OCI-LY1 (cell line): ENCODE data around the gene FRMD4A.

Experiments used
- H2AFZ ChIP-seq: fragments of 200-600 bp; sonication (generic), shearing (Covaris generic); 2 replicates; pipeline ENCODE4 v1.6.0; 2014; ENCODE audit warnings: antibody characterized with exemption, mild to moderate bottlenecking, low read length
- H3F3A ChIP-seq: fragments of 200-600 bp; sonication (generic), shearing (Covaris generic); 2 replicates; pipeline ENCODE4 v1.6.0; 2014; ENCODE audit warnings: mild to moderate bottlenecking, antibody characterized with exemption, low read length, moderate library complexity; ENCODE audit not compliant: insufficient read depth
- H3K27ac ChIP-seq: fragments of 200-600 bp; sonication (generic); 2 replicates; pipeline ENCODE4 v1.5.1; 2014; ENCODE audit warnings: low read length, mixed run types, mild to moderate bottlenecking, low read depth; ENCODE audit not compliant: poor library complexity, severe bottlenecking
- H3K27me3 ChIP-seq: fragments of 200-600 bp; sonication (generic); 2 replicates; pipeline ENCODE4 v1.6.0; 2014; ENCODE audit warnings: antibody characterized with exemption, mild to moderate bottlenecking, low read length, moderate library complexity; ENCODE audit not compliant: insufficient read depth
- H3K36me3 ChIP-seq: fragments of 200-600 bp; sonication (generic); 2 replicates; pipeline ENCODE4 v1.6.1; 2014; ENCODE audit warnings: mild to moderate bottlenecking, antibody characterized with exemption, low read length, moderate library complexity, mixed read lengths; ENCODE audit not compliant: insufficient read depth
- H3K4me1 ChIP-seq: fragments of 200-600 bp; sonication (generic); 2 replicates; pipeline ENCODE4 v1.5.1; 2014; ENCODE audit warnings: mild to moderate bottlenecking, low read length, moderate library complexity; ENCODE audit not compliant: insufficient read depth, severe bottlenecking
- H3K4me2 ChIP-seq: fragments of 200-600 bp; sonication (generic), shearing (Covaris generic); 2 replicates; pipeline ENCODE4 v1.6.1; 2014; ENCODE audit warnings: low read length
- H3K4me3 ChIP-seq: fragments of 200-600 bp; sonication (generic); 2 replicates; pipeline ENCODE4 v1.5.1; 2014; ENCODE audit warnings: low read length, low read depth, mild to moderate bottlenecking, mixed read lengths; ENCODE audit not compliant: poor library complexity, severe bottlenecking
- H3K79me2 ChIP-seq: fragments of 200-600 bp; shearing (Covaris generic); 2 replicates; pipeline ENCODE4 v1.6.1; 2016; ENCODE audit warnings: mixed run types, low read length, mixed read lengths; ENCODE audit not compliant: insufficient read depth
- H3K9ac ChIP-seq: fragments of 200-600 bp; sonication (generic), shearing (Covaris generic); 2 replicates; pipeline ENCODE4 v1.6.1; 2014; ENCODE audit warnings: mild to moderate bottlenecking, low read length, mixed read lengths
- H3K9me2 ChIP-seq: fragments of 200-600 bp; sonication (generic), shearing (Covaris generic); 2 replicates; pipeline ENCODE4 v1.6.1; 2014; ENCODE audit warnings: low read depth, mild to moderate bottlenecking, low read length, mixed read lengths
- H3K9me3 ChIP-seq: fragments of 200-600 bp; shearing (Covaris generic); 2 replicates; pipeline ENCODE4 v1.6.1; 2014; ENCODE audit warnings: low read length, mixed read lengths
- H4K20me1 ChIP-seq: fragments of 200-600 bp; sonication (generic), shearing (Covaris generic); 2 replicates; pipeline ENCODE4 v1.6.0; 2016; ENCODE audit warnings: mild to moderate bottlenecking, low read length; ENCODE audit not compliant: insufficient read depth
- EZH2 ChIP-seq: fragments of 200-600 bp; sonication (generic), shearing (Covaris generic); IDR thresholded peaks from 2 replicates; pipeline ENCODE4 v1.8.0; 2017; ENCODE audit warnings: borderline replicate concordance, mixed run types, mild to moderate bottlenecking, antibody characterized with exemption, low read length, moderate library complexity, mixed read lengths
- TF ChIP-seq, protein P1 (sequence below): fragments of 200-600 bp; sonication (generic), shearing (Covaris generic); IDR thresholded peaks from 2 replicates; pipeline ENCODE4 v1.5.1; 2017; ENCODE audit warnings: mild to moderate bottlenecking, antibody characterized with exemption, low read length, moderate library complexity, mixed read lengths

FRMD4A gene

GRCh38 chr10:13943735-13944398 is 386.9 kb downstream of the FRMD4A start:
- no peaks in the 10 kb centered on the region for H3K27me3 ChIP-seq
- H3K9me3 ChIP-seq = no peaks in the 10 kb centered on the region
- no peaks in the 10 kb centered on the region for H3K4me1 ChIP-seq
- no peak overlapping the region for H2AFZ ChIP-seq
- no peak overlapping the region for H3K9ac ChIP-seq
- TF ChIP-seq, protein P1, sequence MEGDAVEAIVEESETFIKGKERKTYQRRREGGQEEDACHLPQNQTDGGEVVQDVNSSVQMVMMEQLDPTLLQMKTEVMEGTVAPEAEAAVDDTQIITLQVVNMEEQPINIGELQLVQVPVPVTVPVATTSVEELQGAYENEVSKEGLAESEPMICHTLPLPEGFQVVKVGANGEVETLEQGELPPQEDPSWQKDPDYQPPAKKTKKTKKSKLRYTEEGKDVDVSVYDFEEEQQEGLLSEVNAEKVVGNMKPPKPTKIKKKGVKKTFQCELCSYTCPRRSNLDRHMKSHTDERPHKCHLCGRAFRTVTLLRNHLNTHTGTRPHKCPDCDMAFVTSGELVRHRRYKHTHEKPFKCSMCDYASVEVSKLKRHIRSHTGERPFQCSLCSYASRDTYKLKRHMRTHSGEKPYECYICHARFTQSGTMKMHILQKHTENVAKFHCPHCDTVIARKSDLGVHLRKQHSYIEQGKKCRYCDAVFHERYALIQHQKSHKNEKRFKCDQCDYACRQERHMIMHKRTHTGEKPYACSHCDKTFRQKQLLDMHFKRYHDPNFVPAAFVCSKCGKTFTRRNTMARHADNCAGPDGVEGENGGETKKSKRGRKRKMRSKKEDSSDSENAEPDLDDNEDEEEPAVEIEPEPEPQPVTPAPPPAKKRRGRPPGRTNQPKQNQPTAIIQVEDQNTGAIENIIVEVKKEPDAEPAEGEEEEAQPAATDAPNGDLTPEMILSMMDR = no peak
- TF ChIP-seq EZH2 = no peak
- H4K20me1 ChIP-seq = no peaks in the 10 kb centered on the region
- no peaks in the 10 kb centered on the region for H3K79me2 ChIP-seq
- no peak overlapping the region for H3K4me3 ChIP-seq
- no peak overlapping the region for H3K27ac ChIP-seq
- H3K4me2 ChIP-seq = no peak overlapping the region
- H3K9me2 ChIP-seq = no peaks in the 10 kb centered on the region
- H3F3A ChIP-seq = no peaks in the 10 kb centered on the region
- H3K36me3 ChIP-seq = no peaks in the 10 kb centered on the region

DNA sequence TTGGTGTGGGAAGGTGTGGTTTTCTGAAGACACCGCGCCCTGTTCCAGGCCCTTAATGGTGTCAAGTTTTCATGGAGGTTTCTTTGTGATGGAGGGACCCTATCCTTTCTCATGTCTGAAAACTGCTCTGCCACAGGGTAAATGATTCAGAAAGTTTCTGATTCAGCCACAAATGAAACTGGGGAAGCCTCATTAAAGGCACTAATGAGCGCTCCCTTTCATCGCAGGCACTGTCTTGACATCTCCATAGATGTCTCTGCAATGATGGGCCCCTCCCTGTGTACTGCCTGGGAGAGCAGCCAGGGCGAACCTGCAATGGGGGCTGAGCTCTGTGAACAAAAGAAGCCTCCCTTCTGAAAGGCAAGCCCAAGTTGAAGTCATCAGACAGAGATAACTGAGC is 388.7 kb downstream of the FRMD4A start:
- Histone ChIP-seq H2AFZ (no peak overlapping the region), H3F3A (no peaks in the 10 kb centered on the region), H3K9ac (no peak overlapping the region), H3K27ac (no peak overlapping the region), H3K36me3 (no peaks in the 10 kb centered on the region), H3K4me2 (no peak overlapping the region), H3K4me1 (no peaks in the 10 kb centered on the region), H3K79me2 (no peaks in the 10 kb centered on the region), H4K20me1 (no peaks in the 10 kb centered on the region), H3K9me2 (no peaks in the 10 kb centered on the region), H3K9me3 (no peaks in the 10 kb centered on the region), H3K27me3 (no peaks in the 10 kb centered on the region), H3K4me3 (no peak overlapping the region)
- TF ChIP-seq, protein P1 = no peak
- TF ChIP-seq EZH2 = no peak

GRCh38 chr10:13939391-13939790 is 391.3 kb downstream of the FRMD4A start:
- Histone ChIP-seq H3K79me2 (no peaks in the 10 kb centered on the region), H2AFZ (no peak overlapping the region), H3K9me2 (no peaks in the 10 kb centered on the region), H3K27me3 (no peaks in the 10 kb centered on the region), H3K4me2 (no peak overlapping the region), H4K20me1 (no peaks in the 10 kb centered on the region), H3F3A (no peaks in the 10 kb centered on the region), H3K9ac (no peak overlapping the region), H3K27ac (no peak overlapping the region), H3K36me3 (no peaks in the 10 kb centered on the region), H3K4me1 (no peaks in the 10 kb centered on the region), H3K4me3 (no peak overlapping the region), H3K9me3 (no peaks in the 10 kb centered on the region)
- TF ChIP-seq EZH2 = no peak
- TF ChIP-seq, protein P1 = no peak
